GM19372 (cell line): ENCODE data around the gene CCL7.

Experiments
- ATAC-seq: cut with Tn5 transposase; IDR thresholded peaks from one replicate; pipeline ENCODE4 v1.9.1; 2021; ENCODE audit warnings: mild to moderate bottlenecking, low read depth, moderate library complexity; ENCODE audit not compliant: unreplicated experiment

The CCL7 gene

DNA sequence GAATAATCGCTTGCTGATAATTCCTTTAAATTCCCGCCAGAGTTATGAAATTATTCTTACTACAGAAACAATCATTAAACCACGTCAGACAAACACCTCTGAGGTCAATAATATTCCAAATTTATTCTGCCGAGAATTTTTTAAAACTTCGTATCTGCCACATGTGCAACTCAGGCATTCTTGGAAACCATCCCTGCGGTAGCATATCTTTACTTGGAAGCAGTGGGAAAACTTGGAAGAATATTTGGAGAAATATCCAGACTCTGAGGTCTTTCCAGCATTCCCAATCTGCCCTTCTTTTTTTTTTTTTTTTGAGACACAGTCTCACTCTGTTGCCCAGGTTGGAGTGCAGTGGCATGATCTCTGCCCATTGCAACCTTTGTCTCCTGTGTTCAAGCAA lies 13.6 kb downstream of the CCL7 start:
- ATAC-seq = no peak

DNA sequence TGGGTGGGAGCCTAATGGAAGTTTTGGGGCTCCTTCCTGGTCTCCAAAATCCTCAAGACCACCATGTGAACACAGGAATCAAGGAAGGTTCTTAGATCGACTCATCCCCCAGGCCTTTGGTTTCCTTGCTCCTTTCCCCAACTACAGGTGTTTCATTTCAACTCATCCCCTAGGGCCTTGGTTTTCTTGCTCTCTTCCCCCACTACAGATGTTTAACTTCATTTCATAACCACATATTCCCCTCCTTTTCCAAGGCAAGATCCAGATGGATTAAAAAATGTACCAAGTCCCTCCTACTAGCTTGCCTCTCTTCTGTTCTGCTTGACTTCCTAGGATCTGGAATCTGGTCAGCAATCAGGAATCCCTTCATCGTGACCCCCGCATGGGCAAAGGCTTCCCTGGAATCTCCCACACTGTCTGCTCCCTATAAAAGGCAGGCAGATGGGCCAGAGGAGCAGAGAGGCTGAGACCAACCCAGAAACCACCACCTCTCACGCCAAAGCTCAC lies 15.3 kb downstream of the CCL7 start, which contains the start of gene CCL11:
CCL11 (plus strand) TSS at position 457 of the 507 bp plus-strand sequence. CDS start 67 bp downstream, outside the sequence.
- no peak for ATAC-seq

DNA sequence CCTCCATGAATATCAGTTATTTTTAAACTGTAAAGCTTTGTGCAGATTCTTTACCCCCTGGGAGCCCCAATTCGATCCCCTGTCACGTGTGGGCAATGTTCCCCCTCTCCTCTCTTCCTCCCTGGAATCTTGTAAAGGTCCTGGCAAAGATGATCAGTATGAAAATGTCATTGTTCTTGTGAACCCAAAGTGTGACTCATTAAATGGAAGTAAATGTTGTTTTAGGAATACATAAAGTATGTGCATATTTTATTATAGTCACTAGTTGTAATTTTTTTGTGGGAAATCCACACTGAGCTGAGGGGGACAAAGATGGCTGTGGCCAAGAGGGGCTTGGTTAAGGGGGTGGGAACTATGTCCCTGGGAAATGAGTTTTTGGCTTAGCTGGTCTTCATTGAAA lies 17.9 kb downstream of the CCL7 start:
- ATAC-seq = no peak

DNA sequence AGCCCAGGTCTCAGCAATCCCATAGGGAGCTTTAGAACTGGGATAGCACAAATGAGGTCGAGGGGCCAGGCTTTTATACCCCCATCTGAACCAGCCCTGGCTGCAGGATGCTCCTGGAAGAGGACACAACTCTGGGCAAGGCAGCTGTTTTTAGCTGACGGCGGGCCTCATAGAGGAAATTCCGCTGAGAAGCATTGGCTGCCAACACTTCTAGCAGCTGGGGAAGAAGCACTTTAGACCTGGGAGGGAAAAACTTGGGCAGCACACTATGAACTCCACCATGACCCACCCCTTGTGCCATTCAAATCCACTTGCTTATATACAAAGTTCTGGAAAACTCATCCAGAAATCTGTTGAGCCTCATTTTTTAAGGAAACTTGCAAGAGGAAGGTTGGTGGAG lies 20.6 kb downstream of the CCL7 start:
- no peak for ATAC-seq

DNA sequence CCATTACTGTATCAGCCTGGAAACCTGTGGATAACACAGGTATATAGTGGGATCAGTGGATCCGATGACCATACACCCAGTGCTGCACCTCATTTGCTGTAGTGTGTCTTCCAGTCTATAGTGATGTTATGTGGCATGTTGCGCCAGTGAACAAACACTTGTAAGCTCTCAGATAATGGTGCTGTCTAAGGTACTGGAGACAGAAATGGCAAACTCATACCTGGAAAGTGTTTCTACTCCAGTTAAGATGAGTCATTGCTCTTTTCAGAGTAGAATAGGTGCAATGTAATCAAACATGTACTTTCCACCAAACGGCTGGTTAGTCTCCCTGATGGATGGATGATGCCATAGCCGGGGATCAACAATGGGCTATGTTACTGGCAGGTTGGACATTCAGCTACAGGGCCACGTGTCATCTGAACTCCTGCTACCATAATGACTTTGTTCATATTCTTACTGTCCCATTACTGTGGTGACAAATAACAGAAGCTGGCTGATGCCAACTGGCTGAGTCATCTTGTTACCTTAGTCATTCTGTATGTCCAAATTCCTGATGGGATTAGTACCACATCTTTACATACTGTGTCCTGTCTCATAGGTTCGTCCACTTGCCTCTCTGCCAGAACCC lies 21.8 kb downstream of the CCL7 start:
- ATAC-seq = no peak

DNA sequence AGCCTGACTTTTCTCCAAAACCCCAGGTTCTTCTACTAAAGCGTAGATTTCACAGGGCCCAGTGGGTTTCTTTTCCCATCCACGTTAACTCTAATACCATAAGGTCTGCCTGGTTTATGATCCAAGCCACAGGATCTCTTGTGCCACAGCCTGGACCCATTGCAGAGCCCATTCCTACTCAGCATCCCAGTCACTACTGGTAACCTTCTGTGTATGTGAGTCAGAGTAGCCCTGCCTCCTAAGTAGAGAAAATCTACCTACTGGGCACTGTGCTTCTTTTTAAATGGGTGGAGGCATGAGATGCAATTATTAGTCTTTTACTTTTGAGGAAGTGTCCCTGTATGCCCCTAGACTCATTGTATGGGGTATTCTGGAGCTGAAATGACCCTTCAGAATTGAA lies 29.0 kb downstream of the CCL7 start:
- no peak for ATAC-seq

DNA sequence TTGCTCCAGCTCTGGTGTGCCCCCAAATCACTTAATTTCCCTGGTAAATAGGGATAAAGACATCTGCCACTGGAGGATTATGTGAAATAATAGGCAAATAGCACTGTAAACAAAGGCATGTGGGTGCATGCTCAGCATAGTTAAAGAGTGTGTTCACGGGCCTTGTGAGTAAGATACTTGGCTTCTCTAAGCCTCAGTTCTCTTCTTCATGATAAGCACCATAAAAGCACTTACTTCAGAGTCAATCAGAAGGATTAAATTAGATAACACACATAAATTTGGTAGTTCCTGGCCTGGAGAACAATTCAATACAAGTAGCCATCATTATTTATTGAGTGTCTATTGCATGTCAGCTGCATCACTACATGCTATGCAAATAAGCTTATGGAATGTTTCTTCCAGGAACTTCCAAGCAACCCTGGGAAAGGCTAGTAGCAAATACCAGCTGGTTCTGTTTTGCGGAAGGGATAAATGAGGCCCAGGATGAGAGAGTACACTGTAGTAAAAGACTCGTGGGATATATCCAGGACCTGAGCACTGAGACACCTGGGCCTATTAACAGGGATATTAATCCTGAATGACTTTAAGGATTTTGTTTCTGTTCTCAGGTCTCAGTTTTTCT lies 30.0 kb downstream of the CCL7 start:
- ATAC-seq = no peak

DNA sequence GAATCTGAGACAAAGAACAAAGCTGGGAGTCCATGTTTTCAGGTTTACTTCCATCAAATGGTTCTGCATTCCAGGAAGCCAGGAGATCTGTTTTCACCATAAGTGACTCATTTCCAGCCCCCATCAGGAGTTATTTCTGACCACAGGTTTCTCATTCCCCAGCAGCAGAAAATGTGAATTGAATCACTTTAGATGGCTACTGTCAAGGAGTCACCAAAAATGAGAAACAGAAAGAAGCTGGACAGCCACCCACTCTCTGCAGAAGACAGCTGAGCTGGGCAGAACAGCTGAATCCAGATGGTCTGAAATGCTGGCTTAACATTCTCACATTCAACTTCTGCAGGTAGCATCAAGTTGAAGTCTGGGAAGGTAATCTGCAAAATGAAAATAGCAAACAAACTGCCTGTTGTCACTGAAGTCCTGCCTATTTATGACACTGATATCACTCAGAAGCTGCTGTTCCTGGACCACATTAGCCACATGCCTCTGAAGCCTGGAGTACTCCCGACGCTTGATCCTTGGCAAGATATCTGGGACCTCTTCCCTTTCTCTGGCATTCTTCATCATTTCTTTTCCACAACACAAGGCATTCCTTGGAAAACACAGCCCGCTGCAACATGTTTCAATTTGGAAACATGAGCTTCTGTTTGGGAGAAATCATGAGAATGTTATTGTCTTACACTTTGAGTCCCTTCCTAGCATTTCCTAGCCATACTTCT lies 30.8 kb downstream of the CCL7 start:
- ATAC-seq = no peak

DNA sequence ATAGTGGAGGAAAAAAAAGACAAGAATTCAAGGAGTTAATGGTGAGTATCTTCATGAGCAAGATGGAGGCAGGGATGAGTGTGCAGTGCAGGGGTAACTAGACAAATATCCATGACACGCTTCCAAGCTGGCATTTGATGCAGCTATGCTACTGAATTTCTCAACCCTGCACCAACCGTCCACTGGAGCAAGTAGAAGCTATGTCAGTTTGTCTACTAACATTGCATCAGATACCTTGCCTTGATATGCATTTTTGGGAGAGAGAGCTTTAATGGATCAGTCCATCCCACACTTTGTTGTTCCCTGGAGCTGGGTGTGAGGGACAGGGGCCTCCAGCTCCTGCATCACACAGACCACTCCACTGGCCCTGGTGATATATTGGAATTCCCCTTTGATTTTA lies 32.0 kb downstream of the CCL7 start:
- no peak for ATAC-seq

DNA sequence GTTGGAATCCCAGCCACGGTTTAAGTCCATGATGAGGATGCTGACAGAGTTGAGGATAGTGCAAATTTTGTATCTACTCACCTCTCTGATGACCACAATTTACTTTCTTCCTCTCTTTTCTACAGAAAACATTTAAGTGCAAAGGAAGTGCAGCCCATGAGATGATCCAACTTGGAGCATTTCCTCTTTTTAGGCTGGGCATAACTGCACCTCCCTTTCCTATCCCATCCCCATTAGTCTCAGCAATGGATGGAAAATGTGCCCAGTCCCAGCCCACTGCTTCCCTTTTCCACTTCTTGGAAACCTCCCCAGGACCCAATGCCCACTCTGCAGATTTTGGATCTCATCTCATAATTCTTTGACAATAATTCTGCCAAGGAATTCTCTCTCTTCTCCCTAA lies 32.6 kb downstream of the CCL7 start:
- no peak for ATAC-seq

DNA sequence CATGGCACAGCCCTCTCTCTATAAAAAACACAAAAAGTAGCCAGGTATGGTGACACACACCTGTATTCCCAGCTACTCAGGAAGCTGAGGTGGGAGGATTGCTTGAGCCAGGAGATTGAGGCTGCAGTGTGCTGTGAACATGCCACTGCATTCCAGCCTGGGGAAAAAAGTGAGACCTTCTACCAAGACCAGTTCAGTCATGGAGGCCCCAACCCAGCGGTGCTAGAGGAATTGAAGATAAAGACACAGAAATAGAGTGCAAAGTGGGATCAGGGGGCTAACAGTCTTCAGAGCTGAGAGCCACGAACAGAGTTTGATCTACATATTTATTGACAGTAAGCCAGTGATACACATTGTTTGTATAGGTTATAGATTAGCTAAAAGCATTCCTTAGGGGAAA lies 33.6 kb downstream of the CCL7 start:
- ATAC-seq = no peak

DNA sequence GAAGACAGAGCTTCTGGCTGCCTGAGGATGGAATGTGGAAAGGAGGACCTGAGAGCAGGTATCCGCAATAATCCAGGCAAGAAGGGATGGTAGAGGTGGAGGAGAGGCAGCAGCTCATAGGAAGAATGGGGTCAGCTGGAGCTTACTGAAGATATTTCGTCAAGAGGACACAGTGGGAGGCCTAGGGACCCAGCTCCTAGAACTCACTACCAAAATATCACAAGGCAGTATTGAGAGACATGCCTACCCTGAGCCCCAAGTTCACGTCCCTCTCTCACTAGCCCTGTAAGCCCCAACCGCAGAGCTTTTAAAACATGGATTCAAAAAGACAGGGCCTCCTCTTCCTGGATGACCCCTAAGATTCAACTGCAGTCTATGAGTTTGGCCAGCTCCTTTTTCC lies 35.0 kb downstream of the CCL7 start:
- no peak for ATAC-seq

DNA sequence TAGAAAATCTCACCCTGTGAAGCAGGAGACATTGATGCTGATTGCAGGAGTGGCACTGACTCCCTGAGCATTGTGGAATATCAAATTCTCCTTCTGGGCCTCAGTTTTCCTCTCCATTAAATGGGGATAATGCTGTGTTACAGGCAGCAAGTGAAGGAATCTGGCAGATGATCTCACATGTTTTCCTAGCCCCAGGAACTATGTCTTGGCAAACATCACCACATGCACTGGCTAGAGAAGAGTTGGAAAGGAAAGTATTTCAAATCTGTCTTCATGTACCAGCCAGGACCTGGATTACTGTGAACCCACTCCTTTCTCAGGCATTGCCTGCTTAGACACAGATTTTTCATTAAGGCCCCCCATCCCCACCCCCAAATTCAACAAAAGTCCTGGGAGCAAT lies 35.6 kb downstream of the CCL7 start:
- no peak for ATAC-seq

DNA sequence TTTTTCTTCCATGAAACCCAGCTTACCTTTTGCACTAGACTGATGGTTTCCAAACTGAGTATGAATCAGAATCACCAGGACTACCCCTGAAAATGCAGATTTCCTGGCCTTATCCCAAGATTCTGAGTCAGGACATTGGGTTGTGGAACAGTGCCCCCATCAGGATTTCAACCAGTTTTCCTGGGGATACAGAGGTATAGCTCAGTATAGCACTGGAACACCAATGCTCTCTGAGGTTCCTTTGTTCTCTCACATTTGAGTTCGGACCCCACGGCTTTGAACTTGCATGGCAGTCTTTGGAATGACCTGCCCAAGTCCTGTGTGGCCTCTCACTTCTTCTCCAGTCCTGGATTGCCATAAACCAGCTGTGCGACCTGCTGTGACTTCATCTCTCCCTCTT lies 36.4 kb downstream of the CCL7 start:
- no peak for ATAC-seq

DNA sequence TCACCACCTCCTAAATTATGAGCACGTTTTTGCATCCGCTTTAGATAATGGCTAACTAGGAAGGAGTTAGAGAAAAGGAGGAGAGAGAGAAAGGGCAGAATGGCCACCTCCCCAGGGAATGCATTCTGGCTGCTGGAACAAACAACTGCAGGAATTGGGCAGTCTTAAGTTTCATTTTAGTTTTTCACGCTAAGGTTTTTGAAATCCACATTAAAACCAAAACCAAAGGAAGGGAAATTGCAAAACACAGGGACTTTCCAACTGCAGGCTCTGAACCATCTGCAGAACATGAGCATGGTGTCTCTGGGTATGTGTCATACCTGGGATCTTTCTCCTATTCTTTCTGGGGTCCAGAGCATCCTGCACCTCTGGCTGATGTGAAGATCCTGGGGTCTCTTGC lies 37.1 kb downstream of the CCL7 start:
- ATAC-seq = no peak

DNA sequence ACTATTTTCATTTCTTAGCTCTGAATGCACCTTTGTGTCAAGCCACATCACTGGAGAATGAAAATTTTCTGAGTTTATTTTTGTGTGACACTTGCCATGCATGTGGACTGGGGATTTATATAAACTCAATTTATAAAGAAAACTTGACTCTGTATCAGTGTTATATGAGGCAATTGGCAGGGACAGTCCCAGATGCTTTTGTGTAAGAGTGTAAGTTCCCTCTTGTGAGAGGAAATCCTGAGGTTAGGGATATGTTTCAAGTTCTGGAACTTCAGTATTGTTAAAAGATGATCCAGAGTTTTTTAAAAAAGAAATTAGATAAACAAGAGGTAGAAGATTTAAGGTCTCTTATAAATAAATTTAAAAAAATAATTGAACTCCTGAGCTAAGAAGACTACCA lies 38.4 kb downstream of the CCL7 start:
- ATAC-seq = no peak

DNA sequence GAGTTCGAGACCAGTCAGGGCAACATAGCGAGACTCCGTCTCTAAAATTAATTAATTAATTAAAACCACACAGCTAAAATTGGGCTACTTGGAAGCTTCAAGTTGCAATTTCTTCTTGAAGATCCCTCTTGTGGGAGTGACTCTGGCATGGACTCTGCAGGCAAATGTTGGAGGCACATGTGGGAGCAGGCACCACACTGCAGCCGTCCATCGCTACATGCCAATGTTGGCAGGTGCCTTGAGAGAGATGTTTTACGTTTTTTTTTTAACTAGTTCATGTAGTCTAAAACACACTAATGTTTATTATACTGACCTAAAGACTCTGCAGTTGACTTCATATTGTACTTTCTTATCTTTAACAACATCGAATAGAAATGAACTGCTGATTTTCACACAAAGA lies 41.3 kb downstream of the CCL7 start:
- no peak for ATAC-seq

DNA sequence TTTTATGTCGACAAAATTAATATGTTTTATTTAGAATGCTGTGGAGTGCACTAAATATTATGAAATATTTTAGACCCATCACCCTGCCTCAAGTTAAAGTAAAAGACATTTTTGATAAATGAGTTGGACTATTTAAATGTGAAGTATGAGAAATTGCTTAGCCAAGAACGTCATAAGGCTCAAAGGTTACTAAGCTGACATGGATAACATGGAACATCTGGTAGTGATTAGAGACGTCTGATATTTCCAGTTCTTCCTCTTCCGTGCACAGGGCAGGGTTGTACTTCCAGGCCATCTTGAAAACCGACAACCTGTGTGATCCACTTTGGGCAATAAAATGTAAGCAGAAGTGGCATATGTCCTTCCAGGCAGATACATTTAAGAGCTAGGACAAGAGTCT lies 42.1 kb downstream of the CCL7 start:
- ATAC-seq = no peak

DNA sequence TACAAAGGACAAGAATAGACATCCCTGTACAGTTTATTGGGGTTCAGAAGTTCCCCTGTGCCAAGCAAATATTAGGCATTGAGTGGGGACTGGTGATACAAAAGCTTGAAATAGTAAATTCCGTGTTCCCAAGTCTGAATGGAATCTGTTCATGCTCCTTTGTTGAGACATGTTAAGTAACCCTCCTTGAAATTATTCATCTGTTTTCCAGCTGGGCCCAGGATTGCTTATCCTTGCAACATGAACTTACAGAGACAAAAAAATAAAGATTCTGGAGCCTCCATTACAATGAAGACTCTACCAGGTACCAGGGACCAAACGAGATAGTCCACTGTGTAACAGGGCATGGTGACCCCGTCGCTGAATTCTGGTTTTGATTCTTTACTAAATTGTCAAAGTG lies 43.1 kb downstream of the CCL7 start:
- ATAC-seq = no peak

DNA sequence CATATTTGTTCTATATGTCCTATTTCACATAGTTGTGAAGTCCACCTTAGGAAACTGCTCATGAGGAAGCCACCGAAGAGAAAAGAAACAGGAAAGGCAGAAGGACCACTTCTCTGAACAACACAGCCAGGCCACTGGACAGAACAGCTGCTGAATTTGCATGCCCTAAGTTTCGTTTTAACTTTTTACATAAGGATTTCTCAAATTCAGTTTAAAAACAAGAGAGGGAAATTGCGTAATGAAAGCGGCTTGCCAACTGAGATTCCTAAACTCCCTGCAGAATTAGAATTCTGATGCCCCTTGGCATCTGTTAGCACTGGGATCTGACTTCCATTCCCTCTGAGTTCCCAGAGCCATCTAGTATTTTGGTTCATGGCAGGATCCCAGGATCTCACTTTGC lies 44.3 kb downstream of the CCL7 start:
- no peak for ATAC-seq

DNA sequence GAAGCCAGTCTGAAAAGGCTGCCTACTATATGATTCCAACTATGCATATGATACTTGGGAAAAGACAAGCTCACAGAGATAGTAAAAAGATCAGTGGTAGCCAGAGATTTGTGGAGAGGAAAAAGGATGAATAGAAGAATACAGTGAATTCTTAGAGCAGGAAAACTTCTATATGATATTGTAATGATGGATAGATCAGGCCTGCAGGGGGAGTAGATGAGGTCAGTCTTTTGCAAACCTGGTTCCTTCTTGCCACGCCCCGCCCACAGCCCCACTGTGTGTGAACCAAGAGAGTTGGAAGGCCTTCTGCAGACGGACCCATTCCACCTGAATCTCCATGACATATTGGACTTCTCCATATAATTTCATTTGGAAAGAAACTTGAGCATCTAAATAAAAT lies 48.5 kb downstream of the CCL7 start:
- no peak for ATAC-seq

DNA sequence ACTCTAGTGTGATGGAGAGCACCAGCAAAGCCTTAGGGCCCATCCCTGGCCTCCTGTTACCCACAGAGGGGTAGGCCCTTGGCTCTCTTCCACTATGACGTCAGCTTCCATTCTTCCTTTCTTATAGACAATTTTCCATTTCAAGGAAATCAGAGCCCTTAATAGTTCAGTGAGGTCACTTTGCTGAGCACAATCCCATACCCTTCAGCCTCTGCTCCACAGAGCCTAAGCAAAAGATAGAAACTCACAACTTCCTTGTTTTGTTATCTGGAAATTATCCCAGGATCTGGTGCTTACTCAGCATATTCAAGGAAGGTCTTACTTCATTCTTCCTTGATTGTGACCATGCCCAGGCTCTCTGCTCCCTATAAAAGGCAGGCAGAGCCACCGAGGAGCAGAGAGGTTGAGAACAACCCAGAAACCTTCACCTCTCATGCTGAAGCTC lies 49.0 kb downstream of the CCL7 start, which contains the start of gene CCL8:
CCL8 (plus strand) TSS at position 397 of the 445 bp plus-strand sequence. CDS start 67 bp downstream, outside the sequence.
- no peak for ATAC-seq
